Keratinocyte (primary cell): ENCODE data around the gene CC2D2B. TPM values are rescaled to one million over a fixed set of nuclear protein-coding genes. Genes with fewer than 3 reads are reported as not detected.

Source experiments
- DNase-seq: peaks from one replicate; pipeline ENCODE4 v3.0.0-alpha.2; 2011; ENCODE audit warnings: low read depth, missing footprints, low spot score
- FAIRE-seq: peaks from 2 replicates; lab custom pipeline; 2011; peaks lifted over from hg19 to GRCh38; lab: Jason Lieb, UNC
- H2AFZ ChIP-seq: 2 replicates; pipeline ENCODE4 v1.6.0; 2012; ENCODE audit warnings: low read length, control low read depth, inconsistent platforms; ENCODE audit not compliant: control insufficient read depth
- H3K27ac ChIP-seq: 2 replicates; pipeline ENCODE4 v1.5.1; 2011; ENCODE audit warnings: low read length; ENCODE audit not compliant: control insufficient read depth, insufficient read depth
- H3K27me3 ChIP-seq: 3 replicates; pipeline ENCODE4 v1.6.0; 2011; ENCODE audit warnings: low read length; ENCODE audit not compliant: control insufficient read depth, insufficient read depth; ENCODE audit errors: extremely low read depth
- H3K36me3 ChIP-seq, 2 experiments: 2 replicates in 1 of 2; 3 replicates in 1 of 2; pipeline ENCODE4 v1.5.1; 2011; ENCODE audit warnings: low read length in 2 of 2, mild to moderate bottlenecking in 1 of 2; ENCODE audit not compliant: control insufficient read depth in 2 of 2, insufficient read depth in 2 of 2; ENCODE audit errors: extremely low read depth in 1 of 2
- H3K4me1 ChIP-seq: 3 replicates; pipeline ENCODE4 v1.5.1; 2011; ENCODE audit warnings: low read length; ENCODE audit not compliant: control insufficient read depth, insufficient read depth; ENCODE audit errors: extremely low read depth
- H3K4me2 ChIP-seq: 3 replicates; pipeline ENCODE4 v1.6.0; 2011; ENCODE audit warnings: low read depth, low read length; ENCODE audit not compliant: control insufficient read depth, insufficient read depth; ENCODE audit errors: extremely low read depth
- H3K4me3 ChIP-seq, 3 experiments: fragments of 200-600 bp in 1 of 3; sonication (generic) in 1 of 3; 2 replicates in 2 of 3; 3 replicates in 1 of 3; pipeline ENCODE4 v1.5.1; 2011 to 2016; ENCODE audit warnings: low read length in 3 of 3, mild to moderate bottlenecking in 3 of 3, control low read depth in 2 of 3, inconsistent platforms in 1 of 3, low read depth in 1 of 3, mixed read lengths in 1 of 3, mixed run types in 1 of 3, moderate library complexity in 1 of 3; ENCODE audit not compliant: control insufficient read depth in 2 of 3, insufficient read depth in 2 of 3; ENCODE audit errors: extremely low read depth in 1 of 3
- H3K79me2 ChIP-seq: 2 replicates; pipeline ENCODE4 v1.6.0; 2012; ENCODE audit warnings: low read length; ENCODE audit not compliant: control insufficient read depth, insufficient read depth
- H3K9ac ChIP-seq: 3 replicates; pipeline ENCODE4 v1.6.0; 2011; ENCODE audit warnings: low read length; ENCODE audit not compliant: control insufficient read depth, insufficient read depth; ENCODE audit errors: extremely low read depth
- H3K9me1 ChIP-seq: 3 replicates; pipeline ENCODE4 v1.6.0; 2011; ENCODE audit warnings: low read length; ENCODE audit not compliant: control insufficient read depth, insufficient read depth; ENCODE audit errors: extremely low read depth
- H3K9me3 ChIP-seq: 2 replicates; pipeline ENCODE4 v1.5.1; 2012; ENCODE audit warnings: low read depth, low read length; ENCODE audit not compliant: control insufficient read depth
- H4K20me1 ChIP-seq: 3 replicates; pipeline ENCODE4 v1.6.0; 2011; ENCODE audit warnings: low read length; ENCODE audit not compliant: control insufficient read depth, insufficient read depth; ENCODE audit errors: extremely low read depth
- CTCF ChIP-seq, 3 experiments: IDR thresholded peaks in 1 of 3; conservative IDR thresholded peaks in 1 of 3; optimal IDR thresholded peaks in 1 of 3; 2 replicates in 2 of 3; 3 replicates in 1 of 3; pipeline versions ENCODE3 to v1.5.1; 2011; ENCODE audit warnings: low read length in 3 of 3, mild to moderate bottlenecking in 3 of 3, moderate library complexity in 2 of 3, control low read depth in 1 of 3, inconsistent platforms in 1 of 3; ENCODE audit not compliant: insufficient read depth in 2 of 3; ENCODE audit errors: extremely low read depth in 1 of 3
- EZH2 ChIP-seq: IDR thresholded peaks from one replicate; pipeline ENCODE4 v1.6.1; 2012; ENCODE audit warnings: inconsistent platforms, mild to moderate bottlenecking, low read length, moderate library complexity
- dilution Hi-C: fragments of 300-500 bp; cut with MboI; formaldehyde crosslinking; loops from one replicate; pipeline ENCODE4 v1.7.0; 2020; ENCODE audit warnings: low sequenced_read_pairs; ENCODE audit not compliant: extremely low pct_ligation_motif_present
- polyA plus RNA-seq, 5 experiments: library from polyadenylated mRNA; depleted of rRNA in 3 of 5; stranded (reverse) in 3 of 5; stranded (forward) in 1 of 5; unstranded in 1 of 5; fragments of >200 nt; gene quantifications; 1 replicate in 1 of 5; 2 replicates in 3 of 5; 3 replicates in 1 of 5; pipeline versions ENCODE4 v1.2.1 to v1.2.3, GENCODE V29; 2011 to 2012; ENCODE audit warnings: missing spikeins in 2 of 5, low read depth in 1 of 5, low replicate concordance in 1 of 5

CC2D2B gene
- polyA plus RNA-seq, 1 donor (not counting 4 experiments of a cell fraction or from before 2014, with no cell fraction given) = 0.10 TPM

DNA sequence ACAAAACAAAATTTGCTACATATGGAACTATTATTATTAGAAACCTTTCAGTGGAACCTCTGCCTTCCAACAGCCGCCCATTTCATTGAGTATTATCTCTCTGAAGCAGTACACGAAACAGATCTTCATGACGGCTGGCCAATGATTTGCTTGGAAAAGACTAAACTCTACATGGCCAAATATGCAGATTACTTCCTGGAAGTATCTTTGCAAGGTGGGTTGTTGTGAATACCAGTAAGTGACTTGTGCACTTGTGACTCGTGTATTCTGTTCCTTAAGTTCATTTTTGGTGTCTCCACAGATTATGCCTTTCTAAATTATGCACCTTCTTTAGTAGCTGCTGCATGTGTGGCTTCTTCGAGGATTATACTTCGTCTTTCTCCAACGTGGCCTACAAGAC is 149.0 kb downstream of the CC2D2B start:
- Histone ChIP-seq H3K27ac (no peak overlapping the region), H2AFZ (no peak overlapping the region), H3K36me3 (peaks cover 0 to 10% of the 10 kb centered on the region in 2 experiments), H3K9me1 (no peaks in the 10 kb centered on the region), H3K4me2 (no peak overlapping the region), H4K20me1 (no peaks in the 10 kb centered on the region), H3K9me3 (no peaks in the 10 kb centered on the region), H3K4me1 (no peaks in the 10 kb centered on the region), H3K79me2 (peaks cover 13% of the 10 kb centered on the region), H3K27me3 (no peaks in the 10 kb centered on the region), H3K9ac (no peak overlapping the region), H3K4me3 (no peak overlapping the region)
- no peak for DNase-seq
- dilution Hi-C loops = no loop called here
- no peak for FAIRE-seq
- TF ChIP-seq EZH2 = no peak
- no peak for TF ChIP-seq CTCF (optimal IDR thresholded peaks at IDR 0.05 in 1 of 3, IDR thresholded peaks at IDR 0.05 in 1 of 3, conservative IDR thresholded peaks at IDR 0.05 in 1 of 3; ENCODE audit: extremely low read depth in 1 of 3, insufficient read depth in 2 of 3, low read length in 3 of 3)

GRCh38 chr10:96061232-96061631 is 153.5 kb downstream of the CC2D2B start:
- Histone ChIP-seq H2AFZ (no peak overlapping the region), H3K4me2 (no peak overlapping the region), H3K4me1 (no peaks in the 10 kb centered on the region), H3K79me2 (no peaks in the 10 kb centered on the region), H3K4me3 (no peak overlapping the region), H3K9ac (no peak overlapping the region), H3K27ac (no peak overlapping the region), H3K9me3 (no peaks in the 10 kb centered on the region), H4K20me1 (no peaks in the 10 kb centered on the region), H3K27me3 (no peaks in the 10 kb centered on the region), H3K9me1 (no peaks in the 10 kb centered on the region), H3K36me3 (peaks cover 3 to 10% of the 10 kb centered on the region in 2 experiments)
- no peak for DNase-seq
- dilution Hi-C loops = no loop called here
- FAIRE-seq = no peak
- TF ChIP-seq CTCF (optimal IDR thresholded peaks at IDR 0.05 in 1 of 3, IDR thresholded peaks at IDR 0.05 in 1 of 3, conservative IDR thresholded peaks at IDR 0.05 in 1 of 3; ENCODE audit: extremely low read depth in 1 of 3, insufficient read depth in 2 of 3, low read length in 3 of 3) (no peak), EZH2 (no peak)
